ENCODE measurements around the gene RBM38.

Gene RBM38

DNA sequence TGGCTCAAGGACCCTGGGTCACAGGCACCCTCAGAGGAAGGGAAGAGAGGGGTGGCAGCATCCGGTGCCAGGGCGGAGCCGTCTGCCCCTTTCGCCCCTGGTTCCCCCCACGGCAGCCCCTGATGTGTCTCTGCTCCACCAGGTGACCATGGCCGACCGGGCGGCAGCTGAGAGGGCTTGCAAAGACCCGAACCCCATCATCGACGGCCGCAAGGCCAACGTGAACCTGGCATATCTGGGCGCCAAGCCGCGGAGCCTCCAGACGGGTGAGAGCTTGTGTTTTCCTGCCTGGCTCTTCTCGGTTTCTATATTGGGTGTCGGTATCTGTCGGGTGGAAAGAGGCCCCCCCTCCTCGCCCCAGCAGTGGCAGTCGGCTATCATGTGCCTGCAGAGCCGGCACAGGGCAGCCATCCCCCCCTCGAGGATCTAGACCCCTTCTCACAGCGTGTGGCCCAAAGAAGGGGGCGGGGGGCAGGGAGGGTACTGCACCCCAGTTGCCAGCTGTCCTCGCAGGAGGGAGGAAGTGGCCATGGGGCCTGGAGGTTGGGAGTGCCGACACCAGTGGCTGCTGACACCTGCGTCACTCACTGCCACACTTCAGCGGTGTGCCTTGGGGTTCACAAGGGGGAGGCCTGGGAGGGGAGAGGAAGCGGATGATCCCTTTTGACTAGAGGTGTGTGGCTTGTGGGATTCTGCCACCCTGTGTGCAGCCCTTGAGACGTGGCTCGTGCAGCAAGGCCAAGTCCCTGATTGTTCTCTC, 1.5 kb downstream of the RBM38 start:
- Histone ChIP-seq H3K9me3 (ENCODE audit: control insufficient read depth, insufficient read depth, low read depth, low read length) (no peaks in the 10 kb centered on the region), H3K27ac (ENCODE audit: extremely low read depth, low read depth, low read length) (peak overlapping the region; percentile 27; the same call in 1 of the 2 replicates), H3K36me3 (ENCODE audit: control insufficient read depth in 2 of 2, insufficient read depth in 1 of 2, low read length in 2 of 2) (peaks cover 0 to 54% of the 10 kb centered on the region in 2 experiments; a peak in 1 of 3 replicates), H3K4me3 (ENCODE audit: low read depth, low read length) (peak overlapping the region; percentile 73), H3K4me1 (ENCODE audit: control insufficient read depth, insufficient read depth, low read length) (no peaks in the 10 kb centered on the region; the same call in 1 of the 2 replicates)
- POLR2A ChIA-PET = no interaction called here
- CTCF ChIA-PET = interaction anchor here (0.5 to 0.6 kb wide), 2 partner anchors 45 to 230 kb away, joined by 3 read pairs; no protein-coding TSS in a partner anchor
- TF ChIP-seq SCRT1 (tag by site-specific recombination; IDR thresholded peaks at IDR 0.05; ENCODE audit: borderline replicate concordance) = no peak
- no peak for TF ChIP-seq ZNF843 (tag by site-specific recombination; IDR thresholded peaks at IDR 0.05)
- no peak for TF ChIP-seq ZNF174 (tag by site-specific recombination; IDR thresholded peaks at IDR 0.05)
- no peak for TF ChIP-seq ZNF114 (tag by site-specific recombination; IDR thresholded peaks at IDR 0.05)
- TF ChIP-seq, protein P1, sequence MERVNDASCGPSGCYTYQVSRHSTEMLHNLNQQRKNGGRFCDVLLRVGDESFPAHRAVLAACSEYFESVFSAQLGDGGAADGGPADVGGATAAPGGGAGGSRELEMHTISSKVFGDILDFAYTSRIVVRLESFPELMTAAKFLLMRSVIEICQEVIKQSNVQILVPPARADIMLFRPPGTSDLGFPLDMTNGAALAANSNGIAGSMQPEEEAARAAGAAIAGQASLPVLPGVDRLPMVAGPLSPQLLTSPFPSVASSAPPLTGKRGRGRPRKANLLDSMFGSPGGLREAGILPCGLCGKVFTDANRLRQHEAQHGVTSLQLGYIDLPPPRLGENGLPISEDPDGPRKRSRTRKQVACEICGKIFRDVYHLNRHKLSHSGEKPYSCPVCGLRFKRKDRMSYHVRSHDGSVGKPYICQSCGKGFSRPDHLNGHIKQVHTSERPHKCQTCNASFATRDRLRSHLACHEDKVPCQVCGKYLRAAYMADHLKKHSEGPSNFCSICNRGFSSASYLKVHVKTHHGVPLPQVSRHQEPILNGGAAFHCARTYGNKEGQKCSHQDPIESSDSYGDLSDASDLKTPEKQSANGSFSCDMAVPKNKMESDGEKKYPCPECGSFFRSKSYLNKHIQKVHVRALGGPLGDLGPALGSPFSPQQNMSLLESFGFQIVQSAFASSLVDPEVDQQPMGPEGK (tag by site-specific recombination; IDR thresholded peaks at IDR 0.05) = no peak
- no peak for TF ChIP-seq ZNF404 (tag by site-specific recombination; IDR thresholded peaks at IDR 0.05)
- TF ChIP-seq BCL11A (tag by site-specific recombination; IDR thresholded peaks at IDR 0.05; ENCODE audit: low read depth) = no peak
- peak; percentile 72; the same call in 1 of the 2 replicates for TF ChIP-seq ZBTB10 (tag by site-specific recombination; IDR thresholded peaks at IDR 0.05)
- TF ChIP-seq ZNF248 (tag by site-specific recombination; IDR thresholded peaks at IDR 0.05) = no peak
- TF ChIP-seq ZNF580 (tag by site-specific recombination; IDR thresholded peaks at IDR 0.05) = no peak
- TF ChIP-seq ZNF24 (tag by site-specific recombination; IDR thresholded peaks at IDR 0.05) = no peak
- TF ChIP-seq ZIC2 (tag by site-specific recombination; IDR thresholded peaks at IDR 0.05) = peak; percentile 53; the same call in 1 of the 2 replicates

GRCh38 chr20:57393321-57394120, 2.3 kb downstream of the RBM38 start:
- Histone ChIP-seq H3K36me3 (ENCODE audit: control insufficient read depth in 2 of 2, insufficient read depth in 1 of 2, low read length in 2 of 2) (peaks cover 0 to 62% of the 10 kb centered on the region in 2 experiments; a peak in 1 of 3 replicates), H3K9me3 (ENCODE audit: control insufficient read depth, insufficient read depth, low read depth, low read length) (no peaks in the 10 kb centered on the region), H3K27ac (ENCODE audit: extremely low read depth, low read depth, low read length) (no peak overlapping the region), H3K4me1 (ENCODE audit: control insufficient read depth, insufficient read depth, low read length) (no peaks in the 10 kb centered on the region; the same call in 1 of the 2 replicates), H3K4me3 (ENCODE audit: low read depth, low read length) (no peak overlapping the region)
- peak; percentile 40; the same call in 1 of the 2 replicates for TF ChIP-seq PRDM4 (tag by site-specific recombination; IDR thresholded peaks at IDR 0.05)
- no peak for TF ChIP-seq ZNF366 (tag by site-specific recombination; conservative IDR thresholded peaks at IDR 0.05)
- TF ChIP-seq, protein P2, sequence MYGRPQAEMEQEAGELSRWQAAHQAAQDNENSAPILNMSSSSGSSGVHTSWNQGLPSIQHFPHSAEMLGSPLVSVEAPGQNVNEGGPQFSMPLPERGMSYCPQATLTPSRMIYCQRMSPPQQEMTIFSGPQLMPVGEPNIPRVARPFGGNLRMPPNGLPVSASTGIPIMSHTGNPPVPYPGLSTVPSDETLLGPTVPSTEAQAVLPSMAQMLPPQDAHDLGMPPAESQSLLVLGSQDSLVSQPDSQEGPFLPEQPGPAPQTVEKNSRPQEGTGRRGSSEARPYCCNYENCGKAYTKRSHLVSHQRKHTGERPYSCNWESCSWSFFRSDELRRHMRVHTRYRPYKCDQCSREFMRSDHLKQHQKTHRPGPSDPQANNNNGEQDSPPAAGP (tag by site-specific recombination; IDR thresholded peaks at IDR 0.05) = 0 out of 2 replicates have a peak, but pooled peaks have one; percentile 27
- CTCF ChIA-PET = interaction anchor here (1.1 kb wide), 1 partner anchor 104 kb away, joined by 3 read pairs; no protein-coding TSS in a partner anchor
- POLR2A ChIA-PET = no interaction called here
